Thyroid gland (tissue), 4 donors: ENCODE data around the gene ITIH5. TPM values are rescaled to one million over a fixed set of nuclear protein-coding genes. Genes with fewer than 3 reads are reported as not detected.
A peak's percentile ranks its signal among the peaks of the same experiment; 100 is the strongest.

Experiments
- DNase-seq, 2 donors: peaks; one replicate each; pipeline ENCODE4 v3.0.0-alpha.2; 2019
- H3K27ac ChIP-seq, 3 donors: fragments of 200-600 bp; sonication (generic); 1 replicate in 2 of 3; 2 replicates in 1 of 3; pipeline ENCODE4 v1.5.1; 2016 to 2019; ENCODE audit warnings: mild to moderate bottlenecking in 1 of 3, moderate library complexity in 1 of 3
- H3K27me3 ChIP-seq: fragments of 200-600 bp; sonication (generic); one replicate; pipeline ENCODE4 v1.5.1; 2019
- H3K36me3 ChIP-seq, 2 donors: fragments of 200-600 bp; sonication (generic); one replicate each; pipeline ENCODE4 v1.5.1; 2016 to 2019
- H3K4me1 ChIP-seq, 2 donors: fragments of 200-600 bp; sonication (generic); one replicate each; pipeline ENCODE4 v1.5.1; 2017 to 2019
- H3K4me3 ChIP-seq, 3 donors: fragments of 200-600 bp; sonication (generic); replicated peaks in 1 of 3; 1 replicate in 2 of 3; 2 replicates in 1 of 3; pipeline ENCODE4 v1.5.1; 2016; ENCODE audit warnings: mild to moderate bottlenecking in 1 of 3
- H3K9me3 ChIP-seq: fragments of 200-600 bp; sonication (generic); one replicate; pipeline ENCODE4 v1.5.1; 2017
- CTCF ChIP-seq, 6 experiments: fragments of 200-600 bp in 3 of 6; fragments of 450-650 bp in 3 of 6; sonication (generic) in 3 of 6; IDR thresholded peaks; one replicate each; pipeline ENCODE4 v1.5.1; 2016 to 2019; ENCODE audit warnings: antibody characterized with exemption in 6 of 6, mild to moderate bottlenecking in 2 of 6, inconsistent platforms in 1 of 6, moderate library complexity in 1 of 6
- POLR2A ChIP-seq, 2 donors: fragments of 450-650 bp; IDR thresholded peaks; one replicate each; pipeline ENCODE4 v1.6.1; 2017; ENCODE audit warnings: antibody characterized with exemption in 2 of 2, mild to moderate bottlenecking in 2 of 2, moderate library complexity in 1 of 2
- WGBS, 2 donors: methylation state at CpG; one replicate each; pipeline ENCODE4 v1.1.5; 2017; 5-methylcytosine and 5-hydroxymethylcytosine counted together
- intact Hi-C: fragments of 100-400 bp; cut with DNase I; formaldehyde crosslinking; loops from one replicate; pipeline ENCODE4 v1.15.1; 2023
- total RNA-seq, 4 donors: library from RNA; depleted of rRNA; stranded (reverse); fragments of >200 nt; gene quantifications; one replicate each; pipeline ENCODE4 v1.2.3, GENCODE V29; 2016

The ITIH5 gene
- total RNA-seq, 4 donors from 2014 or later, result 14.4 to 31.3 (median 20.2) TPM

GRCh38 chr10:7672341-7673134 is 5.8 kb upstream of the ITIH5 start:
- no peak for DNase-seq
- intact Hi-C loops, result no loop called here
- no peak overlapping the region for H3K4me3 ChIP-seq
- TF ChIP-seq CTCF (IDR thresholded peaks at IDR 0.05), result no peak
- TF ChIP-seq POLR2A (IDR thresholded peaks at IDR 0.05), result no peak
- no peaks in the 10 kb centered on the region for H3K36me3 ChIP-seq
- H3K27ac ChIP-seq, result no peak overlapping the region
- no peaks in the 10 kb centered on the region for H3K4me1 ChIP-seq
- no peaks in the 10 kb centered on the region for H3K27me3 ChIP-seq
- no peaks in the 10 kb centered on the region for H3K9me3 ChIP-seq
- WGBS, 2 donors, result 88 to 89% methylated on average over 23 of the region's 23 CpGs

GRCh38 chr10:7670157-7670556 is 3.4 kb upstream of the ITIH5 start:
- Histone ChIP-seq H3K27me3 (no peaks in the 10 kb centered on the region), H3K4me1 (peaks cover 0 to 7% of the 10 kb centered on the region in 2 donors), H3K4me3 (no peak overlapping the region), H3K27ac (no peak overlapping the region), H3K9me3 (no peaks in the 10 kb centered on the region), H3K36me3 (no peaks in the 10 kb centered on the region)
- intact Hi-C loops, result no loop called here
- DNase-seq, result no peak
- 82 to 86% methylated on average over 3 of the region's 3 CpGs for WGBS, 2 donors
- no peak for TF ChIP-seq POLR2A (IDR thresholded peaks at IDR 0.05)
- TF ChIP-seq CTCF (IDR thresholded peaks at IDR 0.05), result no peak

GRCh38 chr10:7667262-7668141 is 736 bp upstream of the ITIH5 start:
- Histone ChIP-seq H3K36me3 (no peaks in the 10 kb centered on the region), H3K27ac (peak overlapping the region in 2 of 3 donors; percentile 15 to 56), H3K4me1 (peaks cover 0 to 8% of the 10 kb centered on the region in 2 donors), H3K4me3 (peak overlapping the region in 1 of 3 donors; percentile 37), H3K27me3 (no peaks in the 10 kb centered on the region), H3K9me3 (no peaks in the 10 kb centered on the region)
- 3 to 7% methylated on average over 21 to 31 of the region's 44 CpGs for WGBS, 2 donors
- peak; percentile 26 for DNase-seq
- no peak for TF ChIP-seq CTCF (IDR thresholded peaks at IDR 0.05)
- no peak for TF ChIP-seq POLR2A (IDR thresholded peaks at IDR 0.05)
- intact Hi-C loops, result no loop called here

- Histone ChIP-seq H3K27me3 (no peaks in the 10 kb centered on the region), H3K4me3 (peak overlapping the region; percentile 43 to 71 (median 66)), H3K4me1 (peaks cover 0 to 8% of the 10 kb centered on the region in 2 donors), H3K27ac (peak overlapping the region in 1 of 3 donors; percentile 24), H3K36me3 (no peaks in the 10 kb centered on the region), H3K9me3 (no peaks in the 10 kb centered on the region)
- intact Hi-C loops, result no loop called here
- no peak for DNase-seq
- TF ChIP-seq POLR2A (IDR thresholded peaks at IDR 0.05) (no peak), CTCF (IDR thresholded peaks at IDR 0.05) (no peak)
- 15% methylated on average over 6 of the region's 6 CpGs for WGBS, 2 donors
Measured at GRCh38 chr10:7665767-7666166, 999 bp downstream of the ITIH5 start.
